Astrocyte (in vitro differentiated cells and primary cell): Measurements from ENCODE around the gene CNTNAP2. TPM values are rescaled to one million over a fixed set of nuclear protein-coding genes. Genes with fewer than 3 reads are reported as not detected.
"Not testable (repeated sequence)": the region's sequence is repeated elsewhere in the genome, so short reads cannot be mapped to it uniquely, and the experiment has no call there.

ENCODE experiments used
- DNase-seq: peaks from one replicate; pipeline ENCODE4 v3.0.0-alpha.2; 2010; ENCODE audit warnings: low read depth
- FAIRE-seq: peaks from 2 replicates; lab custom pipeline; 2011; peaks lifted over from hg19 to GRCh38; lab: Jason Lieb, UNC
- H2AFZ ChIP-seq: 2 replicates; pipeline ENCODE4 v1.6.0; 2012; ENCODE audit warnings: low read depth, low read length, inconsistent platforms
- H3K27ac ChIP-seq: 2 replicates; pipeline ENCODE4 v1.5.1; 2011; ENCODE audit warnings: low read depth, low read length, inconsistent platforms
- H3K27me3 ChIP-seq: 2 replicates; pipeline ENCODE4 v1.6.0; 2011; ENCODE audit warnings: low read length, inconsistent platforms; ENCODE audit not compliant: insufficient read depth
- H3K36me3 ChIP-seq: 2 replicates; pipeline ENCODE4 v1.5.1; 2011; ENCODE audit warnings: low read length, inconsistent platforms; ENCODE audit not compliant: insufficient read depth
- H3K4me1 ChIP-seq: 2 replicates; pipeline ENCODE4 v1.5.1; 2011; ENCODE audit warnings: low read length, inconsistent platforms; ENCODE audit not compliant: insufficient read depth
- H3K4me2 ChIP-seq: 2 replicates; pipeline ENCODE4 v1.6.0; 2012; ENCODE audit warnings: low read length, inconsistent platforms
- H3K4me3 ChIP-seq: 2 replicates; pipeline ENCODE4 v1.5.1; 2011; ENCODE audit warnings: low read depth, mild to moderate bottlenecking, low read length, inconsistent platforms; ENCODE audit not compliant: insufficient read depth
- H3K79me2 ChIP-seq: 2 replicates; pipeline ENCODE4 v1.6.0; 2012; ENCODE audit warnings: mild to moderate bottlenecking, low read length, inconsistent platforms; ENCODE audit not compliant: insufficient read depth
- H3K9ac ChIP-seq: 2 replicates; pipeline ENCODE4 v1.6.0; 2012; ENCODE audit warnings: mild to moderate bottlenecking, low read length, inconsistent platforms
- H3K9me3 ChIP-seq: 2 replicates; pipeline ENCODE4 v1.5.1; 2012; ENCODE audit warnings: low read depth, mild to moderate bottlenecking, low read length, inconsistent platforms; ENCODE audit not compliant: insufficient read depth
- H4K20me1 ChIP-seq: 2 replicates; pipeline ENCODE4 v1.6.0; 2012; ENCODE audit warnings: low read length, inconsistent platforms; ENCODE audit not compliant: insufficient read depth
- H3K27ac Mint-ChIP-seq: one replicate; pipeline ENCODE4 v1.8.0; 2021; ENCODE audit warnings: mild to moderate bottlenecking, mixed read lengths; ENCODE audit not compliant: unreplicated experiment
- H3K27me3 Mint-ChIP-seq: one replicate; pipeline ENCODE4 v1.8.0; 2021; ENCODE audit warnings: low read depth, mixed read lengths; ENCODE audit not compliant: unreplicated experiment
- H3K36me3 Mint-ChIP-seq: one replicate; pipeline ENCODE4 v1.8.0; 2021; ENCODE audit warnings: low read depth, mixed read lengths; ENCODE audit not compliant: unreplicated experiment
- H3K4me1 Mint-ChIP-seq: one replicate; pipeline ENCODE4 v1.8.0; 2021; ENCODE audit warnings: low read depth, mixed read lengths; ENCODE audit not compliant: unreplicated experiment
- H3K4me3 Mint-ChIP-seq: one replicate; pipeline ENCODE4 v1.8.0; 2021; ENCODE audit warnings: mild to moderate bottlenecking, moderate library complexity, mixed read lengths; ENCODE audit not compliant: unreplicated experiment
- H3K9me3 Mint-ChIP-seq: one replicate; pipeline ENCODE4 v1.8.0; 2021; ENCODE audit warnings: mild to moderate bottlenecking, mixed read lengths; ENCODE audit not compliant: unreplicated experiment
- CTCF ChIP-seq: IDR thresholded peaks from 2 replicates; pipeline ENCODE4 v1.5.1; 2011; ENCODE audit warnings: low read depth, mild to moderate bottlenecking, inconsistent platforms, low read length, moderate library complexity; ENCODE audit not compliant: insufficient read depth
- EZH2 ChIP-seq: IDR thresholded peaks from 2 replicates; pipeline ENCODE4 v1.6.1; 2012; ENCODE audit warnings: mild to moderate bottlenecking, low read length, inconsistent platforms; ENCODE audit not compliant: insufficient read depth
- total RNA-seq: library from RNA; stranded (reverse); gene quantifications from 2 replicates; pipeline ENCODE4 v1.2.1, GENCODE V29; 2021

Gene CNTNAP2
- total RNA-seq, 1 donor from 2014 or later: 20.0 TPM

DNA sequence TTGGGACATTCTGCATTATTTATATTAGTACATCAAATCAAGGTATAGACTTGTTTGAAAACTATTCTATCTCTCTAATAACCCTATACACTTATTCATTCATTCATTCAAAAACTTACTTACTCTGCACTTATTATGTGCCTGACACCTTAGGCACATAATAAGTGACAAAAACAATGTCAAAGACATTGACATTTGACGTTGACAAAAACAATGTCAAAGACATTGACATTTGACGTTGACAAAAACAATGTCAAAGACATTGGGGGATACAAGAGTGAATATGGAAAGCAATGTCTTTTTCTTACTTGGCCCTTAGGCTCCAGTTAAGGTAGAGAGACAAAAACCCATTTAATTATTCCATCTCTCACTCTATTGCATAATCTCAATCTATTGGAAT, 116.0 kb downstream of the CNTNAP2 start:
- no peak overlapping the region for H3K27ac Mint-ChIP-seq
- H3K4me1 ChIP-seq: no peaks in the 10 kb centered on the region
- H3K27me3 Mint-ChIP-seq: no peaks in the 10 kb centered on the region
- TF ChIP-seq EZH2 (no peak), CTCF (no peak)
- H3K36me3 ChIP-seq: no peaks in the 10 kb centered on the region
- H3K27me3 ChIP-seq: no peaks in the 10 kb centered on the region
- H3K79me2 ChIP-seq: no peaks in the 10 kb centered on the region
- no peaks in the 10 kb centered on the region for H3K4me1 Mint-ChIP-seq
- H3K36me3 Mint-ChIP-seq: no peaks in the 10 kb centered on the region
- no peaks in the 10 kb centered on the region for H3K9me3 Mint-ChIP-seq
- no peak overlapping the region for H3K27ac ChIP-seq
- H4K20me1 ChIP-seq: no peaks in the 10 kb centered on the region
- H3K4me3 ChIP-seq: no peak overlapping the region
- H3K9ac ChIP-seq: no peak overlapping the region
- H3K9me3 ChIP-seq: peaks cover 2% of the 10 kb centered on the region
- H3K4me3 Mint-ChIP-seq: no peak overlapping the region
- H3K4me2 ChIP-seq: no peak overlapping the region
- DNase-seq (no peak), FAIRE-seq (peak; percentile 34)
- H2AFZ ChIP-seq: no peak overlapping the region

GRCh38 chr7:146235195-146235594, 118.6 kb downstream of the CNTNAP2 start:
- no peak overlapping the region for H3K9ac ChIP-seq
- peaks cover 2% of the 10 kb centered on the region for H3K9me3 ChIP-seq
- no peak for DNase-seq
- no peak overlapping the region for H3K4me3 Mint-ChIP-seq
- no peak overlapping the region for H3K27ac Mint-ChIP-seq
- H4K20me1 ChIP-seq: no peaks in the 10 kb centered on the region
- H3K79me2 ChIP-seq: no peaks in the 10 kb centered on the region
- no peaks in the 10 kb centered on the region for H3K4me1 ChIP-seq
- H2AFZ ChIP-seq: no peak overlapping the region
- TF ChIP-seq EZH2 (no peak), CTCF (no peak)
- H3K4me3 ChIP-seq: no peak overlapping the region
- H3K36me3 ChIP-seq: no peaks in the 10 kb centered on the region
- H3K36me3 Mint-ChIP-seq: no peaks in the 10 kb centered on the region
- no peaks in the 10 kb centered on the region for H3K27me3 ChIP-seq
- H3K4me2 ChIP-seq: no peak overlapping the region
- no peaks in the 10 kb centered on the region for H3K27me3 Mint-ChIP-seq
- H3K4me1 Mint-ChIP-seq: no peaks in the 10 kb centered on the region
- no peaks in the 10 kb centered on the region for H3K9me3 Mint-ChIP-seq
- H3K27ac ChIP-seq: no peak overlapping the region
- no peak for FAIRE-seq

GRCh38 chr7:146242661-146243060, 126.1 kb downstream of the CNTNAP2 start:
- H3K4me1 ChIP-seq: no peaks in the 10 kb centered on the region
- no peaks in the 10 kb centered on the region for H4K20me1 ChIP-seq
- DNase-seq (no peak), FAIRE-seq (no peak)
- no peaks in the 10 kb centered on the region for H3K4me1 Mint-ChIP-seq
- H3K27me3 ChIP-seq: no peaks in the 10 kb centered on the region
- no peaks in the 10 kb centered on the region for H3K36me3 ChIP-seq
- no peak overlapping the region for H3K27ac Mint-ChIP-seq
- H3K27me3 Mint-ChIP-seq: peaks cover 6% of the 10 kb centered on the region
- no peaks in the 10 kb centered on the region for H3K9me3 ChIP-seq
- TF ChIP-seq EZH2 (no peak), CTCF (no peak)
- no peaks in the 10 kb centered on the region for H3K79me2 ChIP-seq
- no peaks in the 10 kb centered on the region for H3K9me3 Mint-ChIP-seq
- H3K27ac ChIP-seq: no peak overlapping the region
- H3K4me3 ChIP-seq: no peak overlapping the region
- no peak overlapping the region for H3K4me3 Mint-ChIP-seq
- no peak overlapping the region for H2AFZ ChIP-seq
- H3K4me2 ChIP-seq: no peak overlapping the region
- no peaks in the 10 kb centered on the region for H3K36me3 Mint-ChIP-seq
- H3K9ac ChIP-seq: no peak overlapping the region

- not testable (repeated sequence) for FAIRE-seq, H3K4me1 Mint-ChIP-seq, H3K36me3 Mint-ChIP-seq, H3K79me2 ChIP-seq, H3K36me3 ChIP-seq, H3K4me1 ChIP-seq, H3K4me3 ChIP-seq, H3K9me3 Mint-ChIP-seq, H4K20me1 ChIP-seq, H2AFZ ChIP-seq, H3K27ac ChIP-seq, H3K27me3 ChIP-seq, H3K4me2 ChIP-seq, H3K9ac ChIP-seq, DNase-seq, H3K9me3 ChIP-seq
- Mint-ChIP-seq H3K27ac (peak overlapping the region; percentile 22), H3K4me3 (peak overlapping the region; percentile 87), H3K27me3 (peaks cover 16% of the 10 kb centered on the region)
Observed at GRCh38 chr7:146247991-146248390, 131.4 kb downstream of the CNTNAP2 start.
